Activated CD4-positive, alpha-beta T cell treated with anti-CD3 and anti-CD28 coated beads, Interleukin-2, Interleukin-6, amounts not matched to agents 100 ng/mL and 50 ng/mL, durations not matched to agents 16 hours and 8 hours (primary cell): ENCODE data around the gene EMC6.
A peak's percentile ranks its signal among the peaks of the same experiment; 100 is the strongest.

Experiments
- DNase-seq: peaks from one replicate; pipeline ENCODE4 v3.0.0-alpha.2; 2020

The EMC6 gene

GRCh38 chr17:3712811-3713463 lies 44.3 kb downstream of the EMC6 start:
- DNase-seq = peak; percentile 78

GRCh38 chr17:3715296-3715695 lies 46.7 kb downstream of the EMC6 start:
- DNase-seq = no peak

- DNase-seq = no peak
Measured at GRCh38 chr17:3718201-3718600, 49.6 kb downstream of the EMC6 start.

DNA sequence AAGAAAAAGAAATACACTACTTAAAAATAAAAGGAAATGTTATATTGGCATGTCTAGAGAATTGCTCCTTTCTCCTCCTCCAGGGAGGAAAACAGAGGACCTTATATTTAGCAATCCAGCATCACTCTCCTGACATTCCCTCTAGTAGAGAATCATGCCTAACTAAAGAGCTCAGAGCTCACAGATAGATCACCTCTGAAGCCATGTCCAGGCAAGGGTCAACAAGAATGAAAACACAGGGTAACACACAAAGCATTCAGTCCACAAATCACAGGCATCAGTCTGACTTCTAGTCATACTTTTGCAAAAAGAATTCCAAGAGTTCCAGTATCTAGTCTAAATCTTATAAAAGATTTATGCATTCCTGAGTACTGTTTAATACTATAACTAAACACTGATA lies 50.7 kb downstream of the EMC6 start:
- DNase-seq = no peak
